ENCODE results near the gene OR5T3.
"Not testable (repeated sequence)": the region's sequence is repeated elsewhere in the genome, so short reads cannot be mapped to it uniquely, and the experiment has no call there.

The OR5T3 gene

DNA sequence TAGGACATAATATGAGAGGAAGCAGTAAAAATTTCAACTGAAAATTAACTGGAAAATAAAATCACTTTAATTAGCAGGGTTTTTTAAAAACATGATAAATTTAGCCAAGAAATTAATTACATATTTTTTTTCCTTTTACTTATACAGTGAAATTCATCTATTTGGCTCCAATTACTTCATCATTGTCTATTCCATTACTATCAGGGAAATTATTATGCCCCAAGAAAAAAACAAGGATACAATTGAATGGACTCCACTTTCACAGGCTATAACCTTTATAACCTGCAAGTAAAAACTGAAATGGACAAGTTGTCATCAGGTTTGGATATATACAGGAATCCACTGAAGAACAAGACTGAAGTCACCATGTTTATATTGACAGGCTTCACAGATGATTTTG lies at the start of gene OR5T3:
OR5T3 (plus strand) TSS at position 301 of the 400 bp plus-strand sequence; CDS start at position 301, 0 bp downstream.
- DNase-seq (ENCODE audit: low read depth): no peak

- no peak for DNase-seq (ENCODE audit: low read depth)
These were observed 44.3 kb upstream of the OR5T3 start for GRCh38 chr11:56207790-56208189.

DNA sequence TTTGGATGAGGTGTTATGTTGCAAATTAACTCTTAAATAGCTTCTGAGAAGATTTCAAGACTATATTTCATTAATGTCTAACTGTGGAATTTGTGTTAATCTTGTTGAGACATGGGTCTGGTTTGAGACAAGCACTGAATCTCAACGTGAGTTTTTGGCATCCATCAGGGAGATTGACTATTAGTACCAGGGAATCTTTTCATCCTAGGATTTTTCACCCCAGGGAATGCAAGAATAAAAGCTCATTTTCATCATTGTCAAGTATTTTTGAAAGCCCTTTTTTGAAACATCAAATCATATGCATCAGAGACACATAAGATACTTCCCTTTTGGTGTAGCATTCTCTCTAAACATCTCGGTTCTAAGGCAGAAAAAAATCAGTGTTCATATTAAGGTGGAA lies 37.5 kb upstream of the OR5T3 start:
- no peak for DNase-seq (ENCODE audit: low read depth)

DNA sequence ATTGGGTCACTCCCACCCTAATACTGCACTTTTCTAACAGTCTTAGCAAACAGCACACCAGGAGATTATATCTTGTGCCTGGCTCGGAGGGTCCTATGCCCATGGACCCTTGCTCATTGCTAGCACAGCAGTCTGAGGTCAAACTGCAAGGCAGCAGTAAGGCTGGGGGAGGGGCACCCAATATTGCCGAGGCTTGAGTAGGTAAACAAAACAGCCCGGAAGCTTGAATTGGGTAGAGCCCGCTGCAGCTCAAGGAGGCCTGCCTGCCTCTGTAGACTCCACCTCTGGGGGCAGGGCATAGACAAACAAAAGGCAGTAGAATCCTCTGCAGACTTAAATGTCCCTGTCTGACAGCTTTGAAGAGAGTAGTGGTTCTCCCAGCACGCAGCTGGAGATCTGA lies 32.3 kb upstream of the OR5T3 start:
- not testable (repeated sequence) for DNase-seq (ENCODE audit: low read depth)

DNA sequence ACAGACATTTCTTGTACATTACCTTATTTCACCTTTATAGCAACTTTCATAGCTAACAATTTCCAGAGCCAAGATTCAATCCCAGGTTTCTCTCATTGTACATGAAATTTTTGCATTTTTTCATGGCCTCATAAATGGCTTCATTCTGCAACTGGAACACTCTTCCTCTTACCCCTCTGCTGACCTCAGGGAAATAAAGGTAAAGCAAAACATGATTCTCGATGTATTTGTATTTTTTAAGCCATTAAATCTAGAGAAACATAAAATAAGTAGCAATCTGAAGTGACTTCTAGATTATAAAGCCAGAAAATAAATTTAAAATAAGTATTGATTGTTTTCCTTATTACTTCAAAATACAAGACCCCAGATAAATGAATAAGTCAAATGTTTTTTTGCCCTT lies 17.9 kb upstream of the OR5T3 start, which contains the start of gene OR5T2:
OR5T2 (minus strand) TSS at position 101 of the 400 bp plus-strand sequence. CDS start 1,193 bp downstream, outside the sequence.
- DNase-seq (ENCODE audit: low read depth): no peak

GRCh38 chr11:56271092-56271491 lies 19.0 kb downstream of the OR5T3 start:
- no peak for DNase-seq (ENCODE audit: low read depth)

DNA sequence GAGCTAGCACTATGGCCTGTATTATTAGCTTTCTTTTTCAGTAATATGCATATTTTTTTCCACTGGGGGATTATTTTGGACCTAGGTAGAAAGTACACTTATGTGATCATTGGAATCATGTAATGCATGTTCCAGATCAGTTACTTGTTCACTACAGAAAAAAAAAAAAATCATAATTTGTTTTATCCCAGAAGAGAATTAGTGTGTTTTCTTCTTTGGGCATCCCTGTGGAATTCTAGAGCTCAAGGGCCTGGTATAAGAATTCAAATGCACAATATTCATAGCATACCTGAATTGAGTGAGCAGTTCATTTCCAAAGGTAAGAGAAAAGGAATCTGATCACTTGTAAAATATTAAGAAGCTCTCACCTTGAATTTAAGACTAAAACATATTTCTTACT lies 21.8 kb downstream of the OR5T3 start, which contains the start of gene OR5T1:
OR5T1 (plus strand) TSS at position 301 of the 400 bp plus-strand sequence. CDS start 1,485 bp downstream, outside the sequence.
- DNase-seq (ENCODE audit: low read depth): no peak

DNA sequence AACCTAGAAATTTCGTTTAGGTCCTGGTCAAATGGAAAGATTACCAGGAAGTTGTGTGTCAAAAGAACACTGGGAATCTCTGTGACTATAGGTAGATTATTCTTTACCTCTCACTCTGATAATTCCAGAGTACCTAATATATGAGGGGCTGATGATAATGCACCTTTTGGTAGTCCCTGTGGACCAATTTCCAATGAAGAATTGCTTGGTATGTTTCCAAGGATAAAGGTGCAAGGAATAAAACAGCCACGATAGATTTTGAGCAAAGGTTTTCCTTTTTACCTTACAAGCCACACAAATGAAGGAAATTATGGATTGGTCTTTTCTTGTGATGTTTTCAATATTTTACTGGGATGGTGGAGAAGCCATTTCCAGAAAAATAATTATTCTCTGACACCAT lies 40.1 kb downstream of the OR5T3 start, which contains the start of gene OR8H1:
OR8H1 (minus strand) TSS at position 101 of the 400 bp plus-strand sequence. CDS start 1,192 bp downstream, outside the sequence.
- no peak for DNase-seq (ENCODE audit: low read depth)

DNA sequence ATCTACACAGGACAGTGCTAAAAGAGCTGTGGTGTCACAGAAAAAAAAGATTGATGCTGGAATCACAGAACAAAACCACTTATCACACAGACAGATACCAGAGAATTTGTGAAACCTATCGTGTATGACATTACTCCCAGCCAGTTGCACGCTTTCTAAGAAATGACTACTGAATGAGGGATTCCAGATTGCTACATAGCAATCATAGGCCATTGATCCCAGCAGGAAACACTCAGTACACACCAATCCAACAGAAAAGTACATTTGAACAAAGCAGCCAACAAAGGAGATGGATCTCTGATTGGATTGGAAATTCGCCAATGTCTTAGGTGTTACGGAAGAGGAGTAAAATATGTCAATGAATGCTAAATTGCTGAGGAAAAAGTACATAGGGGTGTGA lies 44.8 kb downstream of the OR5T3 start:
- DNase-seq (ENCODE audit: low read depth): no peak

Measured in CMK (cell line).